Germinal center (tissue), 1 donor: ENCODE results near the gene ECD.
"Not testable (repeated sequence)": the region's sequence is repeated elsewhere in the genome, so short reads cannot be mapped to it uniquely, and the experiment has no call there.

Experiments used
- DNase-seq: peaks from one replicate; pipeline ENCODE4 v3.0.0; 2012; ENCODE audit warnings: mixed read lengths, low spot score

ECD gene

GRCh38 chr10:73159038-73159648, 8.7 kb downstream of the ECD start:
- peak; percentile 57 for DNase-seq

GRCh38 chr10:73156054-73156453, 11.8 kb downstream of the ECD start:
- no peak for DNase-seq

- no peak for DNase-seq
Measured at GRCh38 chr10:73152009-73152408, 15.8 kb downstream of the ECD start.

GRCh38 chr10:73150633-73151413, 17.0 kb downstream of the ECD start:
- not testable (repeated sequence) for DNase-seq

- no peak for DNase-seq
Measured at GRCh38 chr10:73141603-73142002, 26.2 kb downstream of the ECD start.

GRCh38 chr10:73139251-73139650, 28.6 kb downstream of the ECD start:
- DNase-seq: no peak

- no peak for DNase-seq
Measured at GRCh38 chr10:73136627-73137026, 31.2 kb downstream of the ECD start.

DNA sequence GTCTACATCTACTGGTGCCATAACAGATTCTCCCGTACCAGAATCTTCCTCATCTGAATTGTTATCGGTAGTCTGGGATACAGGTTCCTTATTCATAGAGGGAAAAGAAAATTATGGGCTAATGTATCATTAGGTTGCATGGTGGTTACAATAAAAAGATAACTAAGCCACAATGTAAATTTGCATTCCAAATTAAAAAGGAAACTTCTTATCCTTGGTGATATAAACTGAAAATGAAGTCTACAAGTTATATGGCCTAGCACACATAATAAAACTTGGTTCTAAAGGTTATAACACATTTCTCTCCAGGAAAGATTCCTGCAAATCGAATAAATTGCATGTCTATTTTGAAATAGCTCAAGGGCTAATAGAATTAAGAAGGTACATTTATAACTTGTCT, 33.1 kb downstream of the ECD start:
- no peak for DNase-seq

DNA sequence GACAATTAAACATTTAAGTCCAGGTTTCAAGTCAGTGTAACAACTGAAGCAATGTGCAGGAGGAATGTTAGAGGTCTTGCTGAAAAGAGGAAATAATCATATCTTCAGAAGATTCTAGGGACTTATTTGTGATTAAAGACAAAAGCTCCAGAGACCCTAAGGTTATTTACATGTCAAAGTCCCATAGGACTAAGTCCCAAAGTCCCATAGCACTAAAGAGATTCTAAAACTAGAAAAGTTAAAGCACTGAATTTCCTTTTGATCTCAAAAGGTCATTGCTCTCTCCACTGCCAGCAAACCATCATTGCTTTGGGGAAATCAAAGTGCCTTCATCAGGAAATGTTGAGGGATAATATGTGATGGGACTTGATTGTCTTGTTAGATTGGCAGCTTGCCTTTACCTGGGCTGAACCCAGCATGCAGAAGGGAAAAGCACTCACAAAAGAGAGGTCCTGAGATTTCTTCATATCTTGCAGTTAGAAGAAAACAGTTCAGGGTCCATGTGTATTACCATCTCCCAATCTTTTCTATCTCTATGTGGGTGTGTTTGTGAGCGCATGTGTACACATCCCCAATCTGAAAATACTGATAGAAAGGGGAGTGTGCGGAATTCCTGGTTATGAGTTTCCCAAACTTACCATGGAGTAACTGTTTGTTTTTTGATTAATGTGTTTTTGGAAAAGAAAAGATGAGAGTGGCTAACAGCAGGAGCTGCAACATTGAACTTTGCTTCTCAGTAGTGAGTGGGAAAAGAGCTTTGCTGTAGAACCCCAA, 35.7 kb downstream of the ECD start:
- DNase-seq: no peak

DNA sequence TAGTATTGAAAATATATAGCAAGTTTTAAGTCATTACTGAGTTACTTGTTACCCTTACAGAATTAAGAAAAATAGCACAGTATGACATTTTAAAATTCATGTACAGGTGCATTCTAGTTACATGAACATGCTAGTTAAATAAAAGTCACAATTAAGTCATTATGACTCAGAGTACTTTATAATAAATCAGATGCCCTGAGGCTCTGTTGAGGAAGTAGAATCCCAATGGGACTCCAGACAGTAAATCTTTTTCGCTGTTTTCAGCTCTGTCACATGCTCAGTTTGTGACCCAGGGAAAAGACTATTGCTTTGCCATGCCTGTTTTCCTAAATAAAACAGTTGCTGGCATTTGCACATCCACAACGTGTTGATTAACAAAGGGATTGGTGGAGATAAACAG, 36.5 kb downstream of the ECD start:
- DNase-seq: no peak

- DNase-seq: no peak
Measured at GRCh38 chr10:73126343-73126742, 41.5 kb downstream of the ECD start.

DNA sequence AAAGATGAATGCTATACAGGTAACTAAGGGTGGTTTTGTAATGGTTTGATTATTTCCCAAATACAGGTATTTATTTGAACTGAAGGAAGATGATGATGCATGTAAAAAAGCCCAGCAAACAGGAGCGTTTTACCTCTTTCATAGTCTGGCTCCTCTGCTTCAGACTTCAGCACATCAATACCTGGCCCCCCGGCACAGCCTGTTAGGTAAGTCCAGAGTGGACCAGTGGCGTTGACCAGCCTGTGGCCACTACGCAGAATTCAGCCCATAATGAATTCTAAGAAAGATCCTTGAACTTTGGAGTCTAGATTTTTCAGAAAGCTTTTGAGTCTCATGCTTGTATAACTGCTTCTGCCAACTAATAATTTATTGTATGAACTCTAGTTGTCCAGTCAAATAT, 47.9 kb downstream of the ECD start:
- no peak for DNase-seq

DNA sequence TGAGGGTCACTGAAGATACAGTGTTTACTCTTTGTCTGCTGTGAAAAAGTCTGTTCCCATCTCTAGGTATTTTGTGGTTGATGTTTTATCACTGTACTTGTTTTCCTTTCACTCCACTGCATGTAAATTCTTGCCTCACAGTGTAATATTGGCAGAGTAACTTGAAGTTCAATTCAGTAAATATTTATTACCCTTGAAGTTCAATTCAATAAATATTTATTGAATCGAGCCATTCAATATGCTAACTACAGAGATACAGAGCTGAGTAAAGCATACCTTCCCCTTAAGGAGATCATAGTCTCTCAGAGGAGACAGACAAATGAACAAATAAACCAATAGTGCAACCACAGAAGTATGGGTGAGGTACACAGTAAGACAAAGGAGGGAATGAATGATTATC, 48.4 kb downstream of the ECD start:
- no peak for DNase-seq

GRCh38 chr10:73117976-73118743, 49.6 kb downstream of the ECD start:
- DNase-seq: no peak

GRCh38 chr10:73116017-73116416, 51.8 kb downstream of the ECD start:
- no peak for DNase-seq

DNA sequence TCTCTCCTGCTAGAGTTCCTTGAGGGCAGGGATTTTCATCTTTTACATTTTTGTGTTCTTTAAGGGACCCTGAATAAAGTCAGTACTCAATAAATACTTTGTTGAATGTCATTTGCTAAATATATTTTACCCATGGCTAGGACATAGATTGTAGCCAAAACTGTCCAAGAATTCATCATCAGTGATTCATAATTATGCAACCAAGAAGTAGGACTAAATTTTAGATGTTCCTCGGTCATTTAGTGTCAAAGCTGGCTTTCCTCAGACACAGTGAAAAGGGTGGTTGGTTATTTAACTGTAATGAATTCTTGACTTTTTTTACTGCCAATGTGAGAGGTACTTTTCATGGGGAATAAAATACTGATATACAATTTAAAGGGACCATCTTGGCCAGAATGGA, 54.3 kb downstream of the ECD start:
- no peak for DNase-seq

DNA sequence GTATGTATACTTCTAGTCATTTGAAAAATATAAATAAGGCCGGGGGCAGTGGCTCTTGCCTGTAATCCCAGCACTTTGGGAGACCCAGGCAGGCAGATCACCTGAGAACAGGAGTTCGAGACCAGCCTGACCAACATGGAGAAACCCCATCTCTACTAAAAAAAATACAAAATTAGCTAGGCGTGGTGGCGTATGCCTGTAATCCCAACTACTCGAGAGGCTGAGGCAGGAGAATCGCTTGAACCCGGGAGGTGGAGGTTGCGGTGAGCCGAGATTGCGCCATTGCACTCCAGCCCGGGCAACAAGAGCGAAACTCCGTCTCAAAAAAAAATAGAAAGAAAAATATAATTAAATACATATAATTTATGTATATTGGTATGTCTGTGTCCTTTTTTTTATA, 55.8 kb downstream of the ECD start:
- DNase-seq: not testable (repeated sequence)

GRCh38 chr10:73110345-73110849, 57.4 kb downstream of the ECD start, which contains the start of gene NUDT13:
Gene NUDT13 (plus strand): TSS chr10:73110455. CDS start chr10:73114366, 3,911 bp downstream.
- DNase-seq: peak; percentile 30

DNA sequence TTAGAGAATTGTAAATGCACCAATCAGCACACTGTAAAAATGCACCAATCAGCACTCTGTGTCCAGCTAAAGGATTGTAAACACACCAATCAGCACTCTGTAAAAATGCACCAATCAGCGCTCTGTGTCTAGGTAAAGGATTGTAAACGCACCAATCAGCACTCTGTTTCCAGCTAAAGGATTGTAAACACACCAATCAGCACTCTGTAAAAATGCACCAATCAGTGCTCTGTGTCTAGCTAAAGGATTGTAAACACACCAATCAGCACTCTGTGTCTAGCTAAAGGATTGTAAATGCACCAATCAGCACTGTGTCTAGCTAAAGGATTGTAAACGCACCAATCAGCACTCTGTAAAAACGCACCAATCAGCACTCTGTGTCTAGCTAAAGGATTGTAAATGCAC, 58.6 kb downstream of the ECD start:
- DNase-seq: not testable (repeated sequence)

DNA sequence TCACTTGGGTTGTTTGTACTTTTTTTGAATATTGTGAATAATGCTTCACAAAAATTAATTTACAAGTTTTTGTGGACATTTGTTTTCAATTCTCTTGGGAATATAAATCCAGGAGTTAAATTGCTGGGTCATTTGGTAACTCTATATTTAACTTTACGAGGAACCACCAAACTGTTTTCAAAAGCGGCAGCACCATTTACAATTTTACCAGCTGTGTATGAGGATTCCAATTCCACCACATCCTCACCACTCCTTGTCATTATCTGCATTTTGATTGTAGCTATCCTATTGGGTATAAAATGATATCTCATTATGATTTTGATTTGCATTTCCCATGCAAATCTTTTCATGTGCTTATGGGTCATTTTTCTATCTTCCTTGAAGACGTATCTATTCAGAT, 61.5 kb downstream of the ECD start:
- no peak for DNase-seq

GRCh38 chr10:73099141-73099540, 68.7 kb downstream of the ECD start:
- DNase-seq: no peak

DNA sequence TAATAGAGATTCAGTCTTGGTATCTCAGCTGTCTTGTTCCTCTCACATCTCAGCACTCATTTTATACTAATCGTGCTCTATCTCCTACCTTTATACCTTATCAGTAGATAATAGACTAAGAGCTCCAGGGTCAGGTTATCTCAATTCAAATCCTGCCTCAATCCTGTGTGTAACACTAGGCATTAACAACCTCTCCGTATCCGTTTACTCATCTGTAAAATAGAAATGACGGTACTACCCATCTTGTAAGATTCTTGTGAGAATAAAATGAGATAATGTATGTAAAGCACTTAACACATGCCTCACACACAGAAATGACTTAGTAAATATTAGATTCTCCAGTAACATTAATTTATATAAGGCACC, 70.5 kb downstream of the ECD start:
- DNase-seq: no peak
